Hepatocyte (in vitro differentiated cells): Measurements from ENCODE around the gene BOK.

Source experiments
- CTCF ChIP-seq: fragments of 200-600 bp; sonication (generic); IDR thresholded peaks from 2 replicates; pipeline ENCODE4 v1.5.1; 2016; ENCODE audit warnings: antibody characterized with exemption, mild to moderate bottlenecking; ENCODE audit not compliant: poor library complexity
- EZH2 ChIP-seq: fragments of 200-600 bp; sonication (generic); IDR thresholded peaks from 2 replicates; pipeline ENCODE4 v1.6.1; 2016; ENCODE audit warnings: antibody characterized with exemption, mild to moderate bottlenecking, borderline replicate concordance

GRCh38 chr2:241563571-241563980 is 5.0 kb downstream of the BOK start:
- no peak for TF ChIP-seq CTCF
- no peak for TF ChIP-seq EZH2
